GM12878 (cell line): ENCODE data around the gene ZNF595. TPM values are rescaled to one million over a fixed set of nuclear protein-coding genes. Genes with fewer than 3 reads are reported as not detected.
"Not testable (repeated sequence)": the region's sequence is repeated elsewhere in the genome, so short reads cannot be mapped to it uniquely, and the experiment has no call there.

Experiments
- ATAC-seq: fragments of 200-7000 bp; cut with Tn5 transposase; 3 replicates; pipeline ENCODE4 v1.9.1; 2020; ENCODE audit warnings: mild to moderate bottlenecking, moderate library complexity
- BruUV-seq: library from RNA; stranded (reverse); fragments of 400-500 nt; replicated peaks from 2 replicates; lab custom pipeline; 2021; lab: Mats Ljungman, UMichigan
- CTCF ChIA-PET: fragments of 300-600 bp; sonication (Branson Sonifier 250); formaldehyde crosslinking; extraction: SDS; loops from one replicate; lab custom pipeline; 2021; ENCODE audit warnings: inconsistent platforms; lab: Yijun Ruan, JAX
- POLR2A ChIA-PET: fragments of 350-600 bp; formaldehyde crosslinking; extraction: SDS; loops from one replicate; lab custom pipeline; 2021; ENCODE audit warnings: inconsistent platforms; lab: Charles Lee
- RAD21 ChIA-PET: fragments of 300-600 bp; sonication (Branson Sonifier 250); formaldehyde crosslinking; loops from one replicate; lab custom pipeline; 2023; ENCODE audit warnings: antibody characterized with exemption; ENCODE audit not compliant: unreplicated experiment; lab: Charles Lee
- SMC1A ChIA-PET: fragments of 300-600 bp; sonication (Branson Sonifier 250); formaldehyde crosslinking; loops from one replicate; lab custom pipeline; 2023; ENCODE audit not compliant: unreplicated experiment, uncharacterized antibody; lab: Charles Lee
- DNase-seq: peaks from one replicate; pipeline ENCODE4 v3.0.0-alpha.2; 2011; ENCODE audit warnings: low read depth, low spot score
- FAIRE-seq: peaks from 3 replicates; lab custom pipeline; 2011; peaks lifted over from hg19 to GRCh38; lab: Jason Lieb, UNC
- H2AFZ ChIP-seq: 2 replicates; pipeline ENCODE4 v1.6.0; 2011; ENCODE audit warnings: low read depth, low read length, control low read depth; ENCODE audit not compliant: control insufficient read depth
- H3K27ac ChIP-seq: 2 replicates; pipeline ENCODE4 v1.5.1; 2011; ENCODE audit warnings: control low read depth; ENCODE audit not compliant: control insufficient read depth, insufficient read depth
- H3K27me3 ChIP-seq, 2 experiments: replicated peaks in 1 of 2; 2 replicates each; pipeline versions ENCODE4 v1.6.0 to v1.6.1; 2011; ENCODE audit warnings: low read length in 1 of 2; ENCODE audit not compliant: control insufficient read depth in 2 of 2, insufficient read depth in 2 of 2
- H3K36me3 ChIP-seq, 2 experiments: 2 replicates each; pipeline ENCODE4 v1.5.1; 2011; ENCODE audit warnings: low read length in 1 of 2; ENCODE audit not compliant: control insufficient read depth in 2 of 2, insufficient read depth in 2 of 2
- H3K4me1 ChIP-seq: 2 replicates; pipeline ENCODE4 v1.6.1; 2011; ENCODE audit warnings: mild to moderate bottlenecking, low read length, moderate library complexity, mixed read lengths; ENCODE audit not compliant: control insufficient read depth, insufficient read depth
- H3K4me2 ChIP-seq: 2 replicates; pipeline ENCODE4 v1.6.0; 2011; ENCODE audit warnings: control low read depth; ENCODE audit not compliant: control insufficient read depth, insufficient read depth
- H3K4me3 ChIP-seq: fragments of 200-600 bp; sonication (generic); 2 replicates; pipeline ENCODE4 v1.5.1; 2016
- H3K79me2 ChIP-seq: 2 replicates; pipeline ENCODE4 v1.6.0; 2011; ENCODE audit warnings: low read length; ENCODE audit not compliant: control insufficient read depth, insufficient read depth
- H3K9ac ChIP-seq: 2 replicates; pipeline ENCODE4 v1.8.0; 2011; ENCODE audit warnings: low read length, control low read depth, mixed read lengths; ENCODE audit not compliant: control insufficient read depth, insufficient read depth
- H3K9me3 ChIP-seq: replicated peaks from 3 replicates; pipeline ENCODE4 v1.5.1; 2011; ENCODE audit warnings: mild to moderate bottlenecking, low read length; ENCODE audit not compliant: control insufficient read depth, insufficient read depth
- H4K20me1 ChIP-seq: 2 replicates; pipeline ENCODE4 v1.6.0; 2011; ENCODE audit not compliant: control insufficient read depth, insufficient read depth
- WGBS: methylation state at CpG from one replicate; pipeline ENCODE4 v1.1.6; 2016; ENCODE audit warnings: low lambda C conversion rate; ENCODE audit not compliant: insufficient replicate concordance, insufficient coverage; ENCODE audit errors: missing lambda C conversion rate; 5-methylcytosine and 5-hydroxymethylcytosine counted together
- in situ Hi-C: fragments of 300-500 bp; cut with MboI; formaldehyde crosslinking; loops from 9 replicates; pipeline ENCODE4 v1.14.3; 2018; ENCODE audit warnings: mixed read lengths
- intact Hi-C: fragments of 100-400 bp; cut with micrococcal nuclease; formaldehyde crosslinking; loops from one replicate; pipeline ENCODE4 v1.14.2; 2022; ENCODE audit not compliant: unreplicated experiment
- polyA plus RNA-seq, 11 experiments: library from polyadenylated mRNA; depleted of rRNA in 4 of 11; unstranded in 6 of 11; stranded (reverse) in 5 of 11; fragments of >200 nt; fragmentation: Nextera tagmentation in 4 of 11; fragmentation: Illumina TruSeq in 1 of 11; extraction: Ambion mirVana in 4 of 11; extraction: Trizol in 1 of 11; gene quantifications; 1 replicate in 1 of 11; 2 replicates in 10 of 11; pipeline versions ENCODE4 v1.2.1 to v1.2.3, GENCODE V29; 2011 to 2016; ENCODE audit warnings: inconsistent platforms in 2 of 11, missing spikeins in 2 of 11, low read depth in 1 of 11
- total RNA-seq, 4 experiments: library from RNA; depleted of rRNA in 3 of 4; stranded (reverse); fragments of >200 nt in 3 of 4; fragmentation: Illumina TruSeq in 1 of 4; extraction: Trizol in 1 of 4; gene quantifications; 2 replicates each; pipeline versions ENCODE4 v1.2.1 to v1.2.3, GENCODE V29; 2013 to 2021

ZNF595 gene
- total and polyA plus RNA-seq, 10 of the 15 experiments (the other 5 are each of a cell fraction or from before 2014, with no cell fraction given): 0.14 to 0.21 (median 0.18) TPM; not detected in 7

GRCh38 chr4:51253-51652 is 1.9 kb upstream of the ZNF595 start:
- SMC1A ChIA-PET, H3K4me1 ChIP-seq, ATAC-seq, DNase-seq, H3K36me3 ChIP-seq, in situ Hi-C loops, H2AFZ ChIP-seq, H4K20me1 ChIP-seq, H3K27ac ChIP-seq, POLR2A ChIA-PET, FAIRE-seq, H3K27me3 ChIP-seq, H3K9ac ChIP-seq, H3K4me3 ChIP-seq, intact Hi-C loops, H3K9me3 ChIP-seq, CTCF ChIA-PET, BruUV-seq, RAD21 ChIA-PET, H3K4me2 ChIP-seq, H3K79me2 ChIP-seq: not testable (repeated sequence)
- 20% methylated on average over 4 of the region's 4 CpGs for WGBS

GRCh38 chr4:51655-52277 is 1.4 kb upstream of the ZNF595 start:
- H2AFZ ChIP-seq, H4K20me1 ChIP-seq, H3K9me3 ChIP-seq, BruUV-seq, SMC1A ChIA-PET, in situ Hi-C loops, H3K9ac ChIP-seq, ATAC-seq, H3K36me3 ChIP-seq, intact Hi-C loops, H3K27ac ChIP-seq, H3K79me2 ChIP-seq, H3K27me3 ChIP-seq, H3K4me2 ChIP-seq, CTCF ChIA-PET, RAD21 ChIA-PET, H3K4me3 ChIP-seq, DNase-seq, H3K4me1 ChIP-seq, FAIRE-seq, POLR2A ChIA-PET: not testable (repeated sequence)
- 0% methylated on average over 4 of the region's 9 CpGs for WGBS

GRCh38 chr4:53521-53920 is 400 bp downstream of the ZNF595 start:
- H3K27ac ChIP-seq, H3K4me2 ChIP-seq, POLR2A ChIA-PET, H3K79me2 ChIP-seq, FAIRE-seq, CTCF ChIA-PET, H3K4me3 ChIP-seq, BruUV-seq, H3K4me1 ChIP-seq, DNase-seq, intact Hi-C loops, H3K9ac ChIP-seq, SMC1A ChIA-PET, in situ Hi-C loops, H4K20me1 ChIP-seq, H3K27me3 ChIP-seq, H2AFZ ChIP-seq, H3K9me3 ChIP-seq, RAD21 ChIA-PET, ATAC-seq, H3K36me3 ChIP-seq: not testable (repeated sequence)
- WGBS: no CpG with 5 or more reads among the region's 41 CpGs

GRCh38 chr4:64733-65132 is 11.6 kb downstream of the ZNF595 start:
- CTCF ChIA-PET: not testable (repeated sequence)
- RAD21 ChIA-PET: interaction anchor here (0.7 kb wide), 1 partner anchor 226 kb away, joined by 5 read pairs; no protein-coding TSS in a partner anchor

More at GRCh38 chr4:64733-65132, 11.6 kb downstream of the ZNF595 start:
- POLR2A ChIA-PET, H3K9me3 ChIP-seq, intact Hi-C loops, ATAC-seq, BruUV-seq, H3K9ac ChIP-seq, H2AFZ ChIP-seq, in situ Hi-C loops, H3K4me1 ChIP-seq, FAIRE-seq, H3K27ac ChIP-seq, H3K36me3 ChIP-seq, H3K27me3 ChIP-seq, H4K20me1 ChIP-seq, H3K4me2 ChIP-seq, H3K4me3 ChIP-seq, SMC1A ChIA-PET, H3K79me2 ChIP-seq, DNase-seq: not testable (repeated sequence)
